ENCODE results near the gene GMCL1.

DNA sequence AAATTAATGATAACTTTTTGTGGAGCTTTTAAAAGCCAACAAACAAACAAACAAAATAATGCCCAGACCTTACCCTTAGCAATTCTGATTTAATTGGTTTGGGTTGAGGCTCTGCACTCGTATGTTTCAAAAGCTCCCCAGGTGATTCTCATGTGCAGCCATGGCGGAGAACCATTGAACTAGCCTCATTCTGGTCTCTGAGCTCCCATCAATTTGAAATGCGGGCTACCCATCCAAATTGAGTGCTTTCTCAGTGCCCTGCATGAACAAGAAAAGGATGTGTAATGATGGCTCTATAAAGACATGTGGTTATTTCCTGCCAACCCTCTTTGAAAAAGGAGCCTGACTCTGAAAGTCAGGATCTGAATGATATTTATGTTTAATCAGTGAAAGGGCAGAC lies 93.7 kb downstream of the GMCL1 start:
- TF ChIP-seq POLR2AphosphoS5 (IDR thresholded peaks at IDR 0.05; ENCODE audit: low read depth, low read length) (no peak), REST (IDR thresholded peaks at IDR 0.05; ENCODE audit: insufficient read depth in 1 of 2, low read depth in 2 of 2, low read length in 1 of 2) (no peak)
- TF ChIP-seq, protein P1, sequence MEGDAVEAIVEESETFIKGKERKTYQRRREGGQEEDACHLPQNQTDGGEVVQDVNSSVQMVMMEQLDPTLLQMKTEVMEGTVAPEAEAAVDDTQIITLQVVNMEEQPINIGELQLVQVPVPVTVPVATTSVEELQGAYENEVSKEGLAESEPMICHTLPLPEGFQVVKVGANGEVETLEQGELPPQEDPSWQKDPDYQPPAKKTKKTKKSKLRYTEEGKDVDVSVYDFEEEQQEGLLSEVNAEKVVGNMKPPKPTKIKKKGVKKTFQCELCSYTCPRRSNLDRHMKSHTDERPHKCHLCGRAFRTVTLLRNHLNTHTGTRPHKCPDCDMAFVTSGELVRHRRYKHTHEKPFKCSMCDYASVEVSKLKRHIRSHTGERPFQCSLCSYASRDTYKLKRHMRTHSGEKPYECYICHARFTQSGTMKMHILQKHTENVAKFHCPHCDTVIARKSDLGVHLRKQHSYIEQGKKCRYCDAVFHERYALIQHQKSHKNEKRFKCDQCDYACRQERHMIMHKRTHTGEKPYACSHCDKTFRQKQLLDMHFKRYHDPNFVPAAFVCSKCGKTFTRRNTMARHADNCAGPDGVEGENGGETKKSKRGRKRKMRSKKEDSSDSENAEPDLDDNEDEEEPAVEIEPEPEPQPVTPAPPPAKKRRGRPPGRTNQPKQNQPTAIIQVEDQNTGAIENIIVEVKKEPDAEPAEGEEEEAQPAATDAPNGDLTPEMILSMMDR (IDR thresholded peaks at IDR 0.05), result no peak

All from Panc1 (cell line).